Myocyte (in vitro differentiated cells): ENCODE measurements around the gene COX19. TPM values are rescaled to one million over a fixed set of nuclear protein-coding genes. Genes with fewer than 3 reads are reported as not detected.
"Not testable (repeated sequence)": the region's sequence is repeated elsewhere in the genome, so short reads cannot be mapped to it uniquely, and the experiment has no call there.

ENCODE experiments used
- DNase-seq: peaks from one replicate; pipeline ENCODE4 v3.0.0-alpha.2; 2012; ENCODE audit warnings: low read depth
- total RNA-seq: library from RNA; depleted of rRNA; stranded (reverse); fragments of >200 nt; gene quantifications from 2 replicates; pipeline ENCODE4 v1.2.3, GENCODE V29; 2014

COX19 gene
- total RNA-seq, 1 donor from 2014 or later: 11.5 TPM

DNA sequence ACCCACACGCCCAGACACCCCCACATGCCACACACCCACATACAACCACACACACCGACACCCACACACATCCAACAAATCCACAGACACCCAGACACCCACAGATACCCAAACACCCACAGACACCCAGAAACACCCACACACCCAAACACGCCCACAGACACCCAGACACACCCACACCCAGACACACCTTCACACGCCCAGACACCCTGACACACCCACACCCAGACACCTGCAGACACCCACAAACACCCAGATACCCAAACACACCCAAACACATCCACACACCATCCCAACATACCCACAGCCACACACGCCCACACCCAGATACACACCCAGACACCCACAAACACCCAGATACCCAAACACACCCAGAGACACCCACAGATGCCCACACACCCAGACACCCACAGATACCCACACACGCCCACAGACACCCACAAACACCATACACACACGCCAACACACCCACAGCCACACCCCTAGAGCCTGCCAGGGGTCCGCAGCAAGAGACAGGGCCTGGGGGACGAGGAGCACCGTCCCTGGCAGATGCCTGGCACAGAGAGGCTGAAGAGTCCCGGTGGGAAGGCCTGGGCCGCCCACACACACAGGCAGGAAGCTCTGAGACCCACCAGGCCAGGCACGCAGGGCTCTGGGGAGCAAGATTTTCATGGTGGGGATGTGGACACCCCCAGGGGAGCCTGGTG lies 36.1 kb upstream of the COX19 start:
- DNase-seq: no peak

DNA sequence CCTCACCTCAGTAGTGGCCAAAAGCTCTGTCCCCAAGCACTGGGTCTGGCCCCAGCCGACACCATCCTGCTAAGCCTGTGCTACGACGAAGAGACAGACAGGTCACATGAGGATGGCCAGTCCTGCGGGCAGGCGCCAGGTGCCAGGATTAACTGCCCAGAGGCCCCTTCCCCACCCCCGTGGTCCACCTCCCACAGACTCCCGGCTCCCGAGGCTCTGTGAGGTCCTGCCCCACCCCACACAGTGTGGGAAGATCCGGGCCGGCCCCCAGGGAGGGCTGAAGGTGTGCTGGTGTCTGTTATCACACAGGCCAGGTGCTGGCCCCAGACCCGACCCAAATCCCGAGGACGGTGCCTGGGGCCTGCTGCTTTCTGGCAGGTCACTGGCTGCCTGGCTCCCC lies 34.9 kb upstream of the COX19 start:
- DNase-seq: no peak

DNA sequence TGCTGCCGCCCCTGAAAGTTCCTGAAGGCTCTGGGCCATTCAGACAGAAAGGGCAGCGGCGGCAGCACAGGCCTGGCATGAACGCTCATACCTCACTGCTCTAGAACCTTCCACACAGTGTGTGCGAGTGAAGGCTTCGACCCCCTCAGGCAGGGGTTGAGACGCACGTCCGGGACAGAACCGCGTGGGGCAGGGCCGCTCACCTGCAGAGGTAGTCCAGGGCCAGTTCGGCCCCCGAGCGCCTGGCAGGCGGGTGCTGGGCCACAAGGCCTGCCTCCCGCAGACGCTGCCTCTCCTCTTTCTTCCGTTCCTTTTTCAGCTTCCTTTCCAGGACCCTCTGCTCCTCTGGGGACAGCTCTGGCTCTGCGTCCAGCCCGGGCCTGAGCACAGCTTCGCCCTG lies 34.4 kb upstream of the COX19 start:
- DNase-seq: no peak

DNA sequence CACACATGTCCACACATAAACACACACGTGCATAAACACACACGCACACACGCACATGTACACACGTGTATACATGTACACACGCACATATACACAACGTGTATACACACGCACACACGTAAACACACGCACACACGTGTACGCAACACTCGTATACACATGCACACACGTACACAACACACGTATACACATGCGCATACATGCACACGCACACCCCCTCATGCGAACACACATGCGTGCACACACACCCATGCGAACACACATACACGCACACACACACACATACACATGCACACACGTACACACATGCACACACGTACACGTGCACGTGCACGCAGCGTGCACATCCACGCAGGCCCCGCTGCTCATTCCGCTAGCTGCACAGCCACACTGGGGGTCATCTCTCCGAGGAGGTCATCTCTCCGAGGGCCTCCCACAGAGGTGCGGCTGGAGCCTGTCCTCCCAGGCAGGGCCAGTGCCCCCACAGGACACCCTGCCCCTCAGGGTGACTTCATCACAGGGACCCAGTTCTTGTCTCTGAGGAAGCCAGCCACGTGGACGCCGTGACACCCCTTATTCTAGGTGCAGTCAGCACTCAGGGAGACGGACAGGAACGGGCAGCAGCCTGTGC lies 33.5 kb upstream of the COX19 start:
- DNase-seq: no peak

DNA sequence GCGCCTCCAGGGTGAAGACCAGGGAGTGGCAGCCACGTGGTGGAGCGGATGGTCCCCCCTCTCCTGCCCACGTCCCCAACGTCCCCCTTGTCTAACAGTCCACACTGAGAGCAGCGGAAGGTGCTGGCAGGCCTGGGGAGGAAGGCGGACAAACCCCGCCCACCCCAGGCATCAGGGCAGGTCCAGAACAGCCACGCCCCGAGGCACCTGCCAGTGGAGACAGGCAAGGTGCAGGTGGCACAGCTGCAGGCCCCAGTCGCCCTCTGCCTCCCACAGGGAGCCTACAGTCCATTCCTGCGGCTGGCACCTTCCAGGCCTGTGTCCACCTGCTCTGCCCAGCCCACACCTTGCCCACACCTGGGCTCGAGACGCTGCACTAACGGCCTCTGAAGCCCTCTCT lies 32.6 kb upstream of the COX19 start:
- no peak for DNase-seq

DNA sequence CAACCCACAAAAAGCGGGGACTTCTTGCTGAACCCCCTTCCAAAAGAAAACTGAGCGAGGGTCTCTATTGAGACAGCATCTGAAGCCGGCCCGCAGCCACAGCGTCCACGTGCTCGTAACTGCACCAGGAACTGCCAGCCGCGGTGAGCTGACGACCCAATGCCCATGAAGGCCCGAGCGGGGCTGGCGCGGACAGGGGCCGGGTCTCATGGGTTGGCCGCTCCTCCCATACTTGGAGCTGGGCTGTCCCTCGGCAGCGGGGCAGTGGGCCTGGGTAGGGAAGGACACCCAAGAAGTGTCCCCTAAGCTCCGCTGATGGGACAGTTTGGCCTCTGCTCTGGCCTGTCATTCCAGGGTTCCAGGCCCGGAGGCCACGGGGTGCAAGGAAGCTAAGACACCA lies 30.0 kb upstream of the COX19 start:
- no peak for DNase-seq

DNA sequence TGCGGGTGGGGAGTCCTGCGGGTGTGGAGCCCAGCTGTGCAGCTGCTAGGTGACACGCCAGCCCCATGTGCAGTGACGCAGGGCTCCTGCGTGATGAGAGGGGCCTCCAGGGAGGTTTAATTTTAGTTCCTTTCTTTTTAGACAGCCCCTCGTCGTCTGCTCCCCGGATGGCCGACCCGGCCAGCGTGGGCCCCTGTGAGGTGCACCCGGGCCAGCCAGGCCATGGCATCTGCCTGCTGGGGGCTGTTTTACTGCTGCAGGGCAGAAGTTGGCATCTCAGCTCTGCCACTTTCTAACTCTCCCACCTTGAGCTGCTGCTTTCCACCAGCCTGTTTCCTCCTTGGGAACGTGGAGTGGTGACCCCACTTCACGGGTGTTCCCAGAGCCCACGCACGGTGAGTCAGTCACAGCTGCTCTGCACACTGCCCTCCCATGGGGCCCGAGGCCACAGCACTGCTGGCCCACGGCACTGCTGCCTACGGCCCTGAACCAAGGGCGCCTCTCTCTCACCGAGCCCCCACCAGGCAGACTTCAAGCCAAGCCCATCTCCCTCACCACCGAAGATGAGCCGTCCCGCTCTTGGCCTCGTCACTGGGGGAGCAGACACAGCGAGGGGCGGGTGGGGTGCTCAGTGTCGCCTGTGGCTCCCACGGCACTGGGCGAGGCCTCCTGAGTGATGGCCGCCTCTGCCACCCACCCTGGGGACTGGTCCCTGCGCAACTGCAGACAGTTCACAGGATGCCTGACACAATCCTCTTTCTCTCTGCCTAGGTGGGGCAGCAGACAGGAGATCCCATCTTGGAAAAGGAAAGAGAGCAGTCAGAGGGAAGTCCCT lies 28.9 kb upstream of the COX19 start:
- DNase-seq: peak; percentile 23

DNA sequence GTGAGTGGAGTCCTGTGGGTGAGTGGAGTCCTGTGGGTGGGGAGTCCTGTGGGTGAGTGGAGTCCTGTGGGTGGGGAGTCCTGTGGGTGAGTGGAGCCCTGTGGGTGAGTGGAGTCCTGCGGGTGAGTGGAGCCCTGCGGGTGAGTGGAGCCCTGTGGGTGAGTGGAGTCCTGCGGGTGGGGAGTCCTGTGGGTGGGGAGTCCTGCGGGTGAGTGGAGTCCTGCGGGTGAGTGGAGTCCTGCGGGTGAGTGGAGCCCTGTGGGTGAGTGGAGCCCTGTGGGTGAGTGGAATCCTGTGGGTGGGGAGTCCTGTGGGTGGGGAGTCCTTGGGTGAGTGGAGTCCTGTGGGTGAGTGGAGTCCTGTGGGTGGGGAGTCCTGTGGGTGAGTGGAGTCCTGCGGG lies 27.1 kb upstream of the COX19 start:
- not testable (repeated sequence) for DNase-seq

DNA sequence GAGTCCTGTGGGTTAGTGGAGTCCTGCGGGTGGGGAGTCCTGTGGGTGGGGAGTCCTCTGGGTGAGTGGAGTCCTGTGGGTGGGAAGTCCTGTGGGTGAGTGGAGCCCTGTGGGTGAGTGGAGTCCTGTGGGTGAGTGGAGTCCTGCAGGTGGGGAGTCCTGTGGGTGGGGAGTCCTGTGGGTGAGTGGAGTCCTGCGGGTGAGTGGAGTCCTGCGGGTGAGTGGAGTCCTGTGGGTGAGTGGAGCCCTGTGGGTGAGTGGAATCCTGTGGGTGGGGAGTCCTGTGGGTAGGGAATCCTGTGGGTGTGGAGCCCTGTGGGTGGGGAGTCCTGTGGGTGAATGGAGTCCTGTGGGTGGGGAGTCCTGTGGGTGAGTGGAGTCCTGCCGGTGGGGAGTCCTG lies 26.7 kb upstream of the COX19 start:
- DNase-seq: not testable (repeated sequence)

DNA sequence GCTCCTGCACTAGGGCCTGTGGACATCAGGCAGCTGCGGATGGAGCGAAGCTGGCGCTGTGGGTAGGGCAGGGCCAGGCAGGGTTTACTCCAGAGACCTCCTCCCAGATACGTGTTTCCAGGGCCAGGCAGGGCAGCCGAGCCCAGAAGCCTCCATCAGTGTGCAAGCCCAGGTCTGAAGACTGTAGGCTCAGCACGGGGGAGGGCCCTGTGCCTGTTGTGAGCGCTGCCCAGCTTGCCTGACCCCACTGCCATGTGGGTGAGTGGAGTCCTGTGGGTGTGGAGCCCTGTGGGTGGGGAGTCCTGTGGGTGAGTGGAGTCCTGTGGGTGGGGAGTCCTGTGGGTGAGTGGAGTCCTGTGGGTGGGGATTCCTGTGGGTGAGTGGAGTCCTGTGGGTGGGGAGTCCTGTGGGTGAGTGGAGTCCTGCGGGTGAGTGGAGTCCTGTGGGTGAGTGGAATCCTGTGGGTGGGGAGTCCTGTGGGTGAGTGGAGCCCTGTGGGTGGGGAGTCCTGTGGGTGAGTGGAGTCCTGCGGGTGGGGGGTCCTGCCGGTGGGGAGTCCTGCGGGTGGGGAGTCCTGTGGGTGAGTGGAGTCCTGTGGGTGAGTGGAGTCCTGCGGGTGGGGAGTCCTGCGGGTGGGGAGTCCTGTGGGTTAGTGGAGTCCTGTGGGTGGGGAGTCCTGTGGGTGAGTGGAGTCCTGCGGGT lies 25.9 kb upstream of the COX19 start:
- DNase-seq: not testable (repeated sequence)

DNA sequence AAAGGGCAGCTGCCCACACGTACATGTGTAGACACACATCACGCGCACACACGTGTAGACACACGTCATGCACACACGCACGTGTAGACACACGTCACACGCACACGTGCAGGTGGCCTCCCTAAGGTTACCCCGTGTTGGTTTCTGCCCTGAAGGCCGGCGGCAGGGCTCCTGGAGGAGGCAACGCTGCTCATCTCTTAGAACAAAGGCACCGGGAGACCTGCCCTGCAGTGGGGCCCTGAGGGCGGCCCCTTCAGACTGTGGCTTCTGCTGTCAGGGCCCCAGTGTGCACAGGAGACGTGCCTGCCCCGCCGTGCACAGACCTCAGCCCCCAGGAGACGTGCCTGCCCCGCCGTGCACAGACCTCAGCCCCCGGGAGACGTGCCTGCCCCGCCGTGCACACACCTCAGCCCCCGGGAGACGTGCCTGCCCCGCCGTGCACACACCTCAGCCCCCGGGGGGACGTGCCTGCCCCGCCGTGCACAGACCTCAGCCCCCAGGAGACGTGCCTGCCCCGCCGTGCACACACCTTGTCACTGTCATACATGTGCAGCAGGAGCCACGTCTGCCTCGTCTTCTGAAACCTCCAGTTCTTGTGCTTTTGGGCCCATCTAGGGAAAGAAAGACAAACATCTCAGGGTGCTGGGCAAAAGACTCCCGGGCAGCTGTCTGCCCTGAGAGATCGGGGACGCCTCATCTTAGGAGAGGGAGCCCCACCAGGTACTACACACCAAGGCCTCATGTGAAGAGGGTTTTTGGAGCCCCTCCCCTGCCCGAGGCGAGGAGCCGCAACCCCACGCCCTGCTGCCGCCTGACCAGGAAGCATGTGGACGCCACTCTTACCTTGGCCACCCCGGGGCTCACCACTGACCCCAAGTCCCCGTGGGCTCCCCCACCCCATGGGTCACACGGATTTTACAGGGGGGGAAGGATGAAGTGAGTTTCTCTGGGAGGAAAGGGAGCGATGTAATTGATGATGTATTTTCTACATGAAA lies 24.9 kb upstream of the COX19 start:
- DNase-seq: no peak

DNA sequence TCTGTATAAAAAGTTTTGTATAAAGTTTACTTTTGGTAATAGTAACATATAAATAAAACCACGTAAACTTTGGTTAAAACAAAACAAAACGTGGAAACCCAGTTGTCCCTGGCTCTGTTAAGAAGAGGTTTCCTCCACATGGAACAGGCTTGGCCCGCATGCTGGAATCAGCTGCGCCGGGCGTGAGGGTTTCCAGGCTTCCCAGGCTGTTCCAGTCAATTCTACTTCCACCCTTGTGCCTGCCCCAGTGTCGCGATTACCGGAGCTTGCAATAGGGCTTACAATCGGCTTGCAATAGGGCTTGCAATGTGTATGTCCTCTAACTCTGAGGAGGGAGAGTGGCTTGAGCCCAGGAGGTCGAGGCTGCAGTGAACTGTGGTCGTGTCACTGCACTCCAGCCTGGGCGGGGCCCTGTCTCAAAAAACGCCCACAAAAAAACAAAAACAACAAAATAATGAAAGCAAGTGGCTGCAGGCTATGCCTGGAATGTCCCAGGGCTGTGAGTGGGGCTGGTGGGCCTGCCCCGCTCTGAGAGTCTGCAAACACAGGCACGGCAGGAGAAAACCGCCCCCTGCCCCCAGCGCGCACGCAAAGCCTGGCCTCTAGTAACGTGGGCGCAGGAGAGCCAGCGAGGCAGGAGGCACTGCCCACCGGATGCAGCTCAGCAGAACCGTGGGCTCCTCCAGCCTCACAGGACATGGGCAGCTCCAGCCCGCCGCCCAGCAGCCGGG lies 24.0 kb upstream of the COX19 start:
- no peak for DNase-seq

DNA sequence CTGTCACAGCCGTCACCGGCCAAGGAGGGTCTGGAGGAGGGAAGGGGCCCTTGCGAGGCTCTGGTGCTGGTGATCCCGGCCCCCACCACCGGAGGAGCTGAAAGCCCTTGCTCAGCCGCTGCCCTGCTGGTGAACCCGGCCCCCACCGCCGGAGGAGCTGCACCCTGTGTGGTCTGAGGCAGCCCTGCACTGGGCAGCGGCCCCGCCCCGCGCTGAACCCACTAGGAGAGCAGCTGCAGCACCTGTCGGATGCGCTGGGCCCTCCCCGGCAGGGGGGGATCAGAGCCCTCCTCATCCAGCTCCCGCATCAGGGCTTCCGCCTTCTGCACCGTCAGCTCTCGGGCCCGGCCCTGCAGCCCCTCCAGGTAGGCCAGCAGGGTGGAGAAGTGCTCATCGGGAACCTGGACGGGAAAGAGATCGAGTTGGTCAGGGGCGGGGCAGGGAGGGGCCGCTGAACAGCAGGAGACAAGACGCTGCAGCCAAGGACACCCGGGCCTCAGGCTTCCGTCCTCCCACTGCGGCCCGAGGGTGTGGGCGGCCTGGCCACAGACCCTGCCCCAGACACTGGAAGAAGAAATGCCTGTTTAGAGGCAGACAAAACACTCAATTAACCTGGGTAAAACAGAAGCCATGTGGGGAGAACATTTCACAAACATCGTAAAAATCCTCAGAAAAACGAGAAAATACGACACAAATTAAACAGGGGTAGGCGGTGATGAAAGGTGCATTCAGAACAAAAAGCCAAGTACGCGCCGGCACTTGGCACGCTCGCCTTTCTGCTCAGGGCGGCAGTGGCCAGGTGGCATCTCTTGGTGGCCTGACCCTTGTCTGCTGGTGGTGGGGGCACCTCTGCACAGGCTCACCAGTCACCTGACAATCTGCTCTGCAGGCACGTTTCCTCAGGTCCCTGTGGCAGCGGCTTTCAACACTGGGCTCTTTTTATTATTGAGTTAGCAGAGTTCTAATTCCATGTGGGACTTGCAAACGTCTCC lies 22.4 kb upstream of the COX19 start:
- peak; percentile 28 for DNase-seq

DNA sequence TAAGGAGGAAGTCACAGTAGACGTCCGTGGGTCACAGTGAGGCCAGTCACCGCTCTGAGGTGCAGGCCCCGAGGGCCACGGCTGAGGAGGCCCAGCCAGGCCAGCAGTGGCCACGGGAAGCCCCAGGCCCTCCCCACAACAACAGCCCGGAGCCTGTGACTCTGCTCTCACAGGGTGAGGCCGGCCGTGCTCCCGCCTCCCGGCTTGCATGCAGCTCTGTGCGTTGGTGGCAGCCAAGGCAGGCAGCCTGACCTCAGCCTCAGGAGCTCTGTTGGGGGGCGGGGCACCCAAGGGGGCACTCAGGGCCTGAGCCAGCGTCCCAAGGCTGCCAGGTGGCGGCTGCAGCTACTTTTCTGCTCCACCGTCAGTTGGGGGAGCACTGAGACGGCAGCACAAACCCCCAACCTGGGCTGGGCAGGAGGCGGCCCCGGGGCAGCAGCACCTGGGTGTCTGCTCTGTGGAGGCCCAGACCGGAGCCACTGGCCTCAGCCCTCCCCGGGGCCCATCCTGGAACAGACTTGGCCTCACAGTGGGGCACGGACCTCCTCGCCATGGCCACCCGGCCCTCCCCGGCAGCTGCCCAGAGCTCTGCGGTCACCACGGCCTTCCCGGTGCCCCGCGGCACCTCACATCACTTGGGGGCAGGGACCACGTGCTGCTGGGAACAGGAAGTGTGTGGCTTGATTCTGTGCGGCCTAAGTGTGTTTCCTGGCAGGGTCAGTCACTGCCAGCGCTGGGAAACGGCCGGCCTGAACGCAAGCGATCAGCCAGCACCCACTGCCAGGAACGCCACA lies 20.9 kb upstream of the COX19 start:
- no peak for DNase-seq

DNA sequence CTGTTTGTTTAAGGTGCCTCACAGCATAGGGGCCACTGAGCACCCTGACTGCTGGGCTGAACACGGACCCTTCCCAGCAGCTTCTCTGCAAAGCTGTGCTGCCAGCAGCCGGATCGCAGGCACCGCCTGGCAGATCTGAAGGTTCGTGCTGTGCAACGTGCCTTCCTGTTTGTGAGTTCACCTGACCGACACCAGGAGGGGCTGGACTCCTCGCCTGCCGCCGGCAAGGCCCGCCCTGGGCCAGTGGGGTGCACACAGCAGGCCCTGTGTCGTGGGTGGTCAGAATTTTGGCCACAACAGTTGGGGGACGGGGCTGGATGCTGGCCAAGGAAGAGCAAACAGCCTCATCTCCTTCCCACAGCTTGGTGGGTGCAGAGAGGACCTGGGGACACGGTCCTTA lies 20.2 kb upstream of the COX19 start:
- DNase-seq: no peak

DNA sequence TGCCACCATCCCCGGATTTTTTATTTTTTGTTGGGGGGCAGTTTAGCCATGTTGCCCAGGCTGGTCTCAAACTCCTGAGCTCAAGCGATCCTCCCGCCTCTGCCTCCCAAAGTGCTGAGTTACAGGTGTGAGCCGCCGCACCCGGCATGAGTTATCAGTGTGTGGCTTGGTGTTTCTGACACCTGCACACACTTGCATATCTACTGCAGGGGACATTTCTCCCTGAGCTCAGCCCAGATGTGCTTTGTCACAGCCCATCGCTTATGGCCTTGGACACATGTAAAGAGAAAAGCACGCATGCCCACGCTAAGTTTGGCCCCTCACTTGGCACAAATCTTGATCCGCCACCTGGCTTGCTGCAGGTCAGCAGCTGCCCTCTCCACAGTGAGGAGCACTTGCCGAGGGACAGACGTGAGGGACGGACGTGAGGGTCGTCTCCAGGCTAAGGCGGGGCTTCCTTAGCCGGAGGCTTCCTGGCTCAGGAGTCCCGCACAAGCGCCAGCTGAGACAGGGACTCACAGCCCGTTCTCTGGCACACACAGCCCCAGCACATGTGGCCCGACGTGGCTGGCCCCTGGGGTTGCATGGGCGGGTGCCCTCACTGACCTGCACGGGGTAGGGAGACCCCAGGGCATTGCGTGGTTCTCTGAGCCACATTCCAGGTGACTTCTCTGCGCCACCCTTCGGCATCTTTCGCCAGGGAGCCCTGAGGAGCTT lies 19.4 kb upstream of the COX19 start:
- no peak for DNase-seq
